Measurements from ENCODE around the gene ETS2. TPM values are rescaled to one million over a fixed set of nuclear protein-coding genes. Genes with fewer than 3 reads are reported as not detected.

Gene ETS2
- total and polyA plus RNA-seq, 12 donors = 15.1 to 66.8 (median 44.6) TPM

GRCh38 chr21:38759413-38759812 is 46.3 kb upstream of the ETS2 start:
- TF ChIP-seq CTCF (IDR thresholded peaks at IDR 0.05) = no peak
- no peak for TF ChIP-seq POLR2A (IDR thresholded peaks at IDR 0.05)
- DNase-seq = no peak
- Histone ChIP-seq H3K27ac (no peak overlapping the region), H3K4me1 (replicated peaks in 1 of 2) (peaks cover 4 to 33% of the 10 kb centered on the region in 2 donors), H3K27me3 (no peaks in the 10 kb centered on the region), H3K4me3 (no peak overlapping the region), H3K9me3 (replicated peaks in 1 of 3) (no peaks in the 10 kb centered on the region), H3K36me3 (replicated peaks in 1 of 2) (no peaks in the 10 kb centered on the region)
- intact Hi-C loops (cut with DNase I) = no loop called here
- WGBS, 4 donors = 76 to 85% (median 83%) methylated on average over 6 of the region's 6 CpGs

DNA sequence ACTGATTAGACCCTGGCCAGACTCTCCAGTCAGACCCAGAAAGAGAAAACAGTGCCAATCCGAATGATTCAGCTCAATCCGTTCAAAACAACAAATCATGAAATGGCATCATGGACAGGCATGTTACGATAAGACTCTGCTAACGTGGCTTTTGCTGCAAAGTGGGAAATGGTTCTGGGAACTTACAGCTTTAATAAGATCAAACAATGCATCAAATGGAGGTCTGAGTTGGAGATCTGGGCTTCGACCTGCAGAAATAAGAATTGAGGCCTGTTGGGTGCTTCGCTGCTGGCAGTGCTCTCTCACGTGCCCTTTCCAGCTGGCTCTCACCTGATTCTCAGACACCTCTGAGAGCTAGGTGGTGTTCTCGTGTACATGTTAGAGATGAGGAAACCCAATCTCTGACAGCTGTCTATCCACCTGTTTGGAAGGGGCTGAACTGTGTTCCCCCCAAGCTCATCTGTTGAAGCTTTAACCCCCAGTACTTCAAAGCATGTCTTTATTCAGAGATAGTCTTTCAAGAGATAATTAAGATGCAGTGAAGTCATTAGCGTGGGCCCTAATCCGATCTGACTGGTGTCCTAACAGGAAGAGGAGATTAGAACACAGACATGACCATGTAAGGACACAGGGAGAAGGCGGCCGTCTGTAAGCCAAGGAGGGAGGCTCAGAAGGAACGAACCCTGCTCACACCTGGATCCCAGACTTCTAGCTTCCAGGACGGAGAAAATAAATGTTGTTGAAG is 45.5 kb upstream of the ETS2 start:
- Histone ChIP-seq H3K36me3 (replicated peaks in 1 of 2) (no peaks in the 10 kb centered on the region), H3K4me1 (replicated peaks in 1 of 2) (peaks cover 4 to 30% of the 10 kb centered on the region in 2 donors), H3K27ac (peak overlapping the region in 1 of 5 donors; percentile 13), H3K4me3 (no peak overlapping the region), H3K9me3 (replicated peaks in 1 of 3) (no peaks in the 10 kb centered on the region), H3K27me3 (no peaks in the 10 kb centered on the region)
- intact Hi-C loops (cut with DNase I) = no loop called here
- TF ChIP-seq CTCF (IDR thresholded peaks at IDR 0.05) = no peak
- TF ChIP-seq POLR2A (IDR thresholded peaks at IDR 0.05) = no peak
- DNase-seq = no peak
- WGBS, 4 donors = 68 to 78% (median 73%) methylated on average over 11 to 14 of the region's 14 CpGs

- WGBS, 4 donors = 80 to 83% (median 82%) methylated on average over 7 of the region's 7 CpGs
- no peak for TF ChIP-seq CTCF (IDR thresholded peaks at IDR 0.05)
- TF ChIP-seq POLR2A (IDR thresholded peaks at IDR 0.05) = no peak
- intact Hi-C loops (cut with DNase I) = no loop called here
- Histone ChIP-seq H3K27ac (no peak overlapping the region), H3K4me3 (no peak overlapping the region), H3K27me3 (no peaks in the 10 kb centered on the region), H3K36me3 (replicated peaks in 1 of 2) (no peaks in the 10 kb centered on the region), H3K4me1 (replicated peaks in 1 of 2) (peaks cover 4 to 24% of the 10 kb centered on the region in 2 donors), H3K9me3 (replicated peaks in 1 of 3) (no peaks in the 10 kb centered on the region)
- no peak for DNase-seq
Observed at GRCh38 chr21:38760762-38761155, 45.0 kb upstream of the ETS2 start.

- no peaks in the 10 kb centered on the region for H3K9me3 ChIP-seq (replicated peaks in 1 of 3)
- H3K4me3 ChIP-seq = no peak overlapping the region
- TF ChIP-seq CTCF (IDR thresholded peaks at IDR 0.05) (no peak), POLR2A (IDR thresholded peaks at IDR 0.05) (no peak)
- intact Hi-C loops (cut with DNase I) = no loop called here
- no peak for DNase-seq
- H3K4me1 ChIP-seq (replicated peaks in 1 of 2) = peaks cover 0 to 18% of the 10 kb centered on the region in 2 donors
- H3K27me3 ChIP-seq = no peaks in the 10 kb centered on the region
- no peaks in the 10 kb centered on the region for H3K36me3 ChIP-seq (replicated peaks in 1 of 2)
- no peak overlapping the region for H3K27ac ChIP-seq
- WGBS, 4 donors = 56 to 66% (median 57%) methylated on average over 4 of the region's 4 CpGs
Observed at GRCh38 chr21:38761531-38761930, 44.2 kb upstream of the ETS2 start.
